C4-2B (cell line): ENCODE results near the gene TSPEAR.

Experiments used
- CTCF ChIP-seq: fragments of 450-650 bp; conservative IDR thresholded peaks from 2 replicates; pipeline ENCODE4 v1.5.1; 2017; ENCODE audit warnings: mild to moderate bottlenecking
- ZFX ChIP-seq: fragments of 450-650 bp; IDR thresholded peaks from 2 replicates; pipeline ENCODE4 v1.6.1; 2017

- TF ChIP-seq ZFX (no peak), CTCF (no peak)
Observed at GRCh38 chr21:44548922-44549321, 162.4 kb downstream of the TSPEAR start.
